H9 (cell line): ENCODE data around the gene EGFR. TPM values are rescaled to one million over a fixed set of nuclear protein-coding genes. Genes with fewer than 3 reads are reported as not detected.

Experiments used
- DNase-seq: peaks from one replicate; pipeline ENCODE4 v3.0.0-alpha.2; 2017
- H2AFZ ChIP-seq: one replicate; pipeline ENCODE4 v1.6.1; 2013; ENCODE audit warnings: mild to moderate bottlenecking, low read length, control low read depth, moderate library complexity
- H2AK5ac ChIP-seq: 2 replicates; pipeline ENCODE4 v1.6.1; 2013; ENCODE audit warnings: low read length, control low read depth, mixed read lengths; ENCODE audit not compliant: insufficient read length
- H2BK120ac ChIP-seq: one replicate; pipeline ENCODE4 v1.6.1; 2013; ENCODE audit warnings: low read depth, mild to moderate bottlenecking, low read length, control low read depth, inconsistent platforms; ENCODE audit not compliant: poor library complexity, severe bottlenecking
- H2BK12ac ChIP-seq: 2 replicates; pipeline ENCODE4 v1.6.1; 2013; ENCODE audit warnings: low read length, control low read depth, mixed read lengths, low read depth; ENCODE audit not compliant: insufficient read length
- H2BK15ac ChIP-seq: 2 replicates; pipeline ENCODE4 v1.6.1; 2013; ENCODE audit warnings: low read depth, low read length, control low read depth
- H2BK20ac ChIP-seq: one replicate; pipeline ENCODE4 v1.6.1; 2013; ENCODE audit warnings: low read depth, mild to moderate bottlenecking, low read length, control low read depth, inconsistent platforms; ENCODE audit not compliant: poor library complexity, severe bottlenecking
- H2BK5ac ChIP-seq: 2 replicates; pipeline ENCODE4 v1.6.1; 2013; ENCODE audit warnings: low read length, control low read depth, mixed read lengths; ENCODE audit not compliant: insufficient read length
- H3K14ac ChIP-seq: 2 replicates; pipeline ENCODE4 v1.6.1; 2013; ENCODE audit warnings: low read length, control low read depth; ENCODE audit not compliant: insufficient read depth
- H3K18ac ChIP-seq: 2 replicates; pipeline ENCODE4 v1.6.1; 2013; ENCODE audit warnings: low read depth, mild to moderate bottlenecking, mixed read lengths, low read length, control low read depth; ENCODE audit not compliant: insufficient read length
- H3K23ac ChIP-seq: 2 replicates; pipeline ENCODE4 v1.6.1; 2013; ENCODE audit warnings: low read length, control low read depth, mixed read lengths, low read depth; ENCODE audit not compliant: insufficient read length
- H3K23me2 ChIP-seq: 2 replicates; pipeline ENCODE4 v1.6.1; 2013; ENCODE audit warnings: low read depth, mild to moderate bottlenecking, mixed read lengths, low read length, control low read depth; ENCODE audit not compliant: insufficient read length, poor library complexity, severe bottlenecking
- H3K27ac ChIP-seq: 2 replicates; pipeline ENCODE4 v1.5.1; 2013; ENCODE audit warnings: low read length, control low read depth, mixed read lengths, low read depth; ENCODE audit not compliant: insufficient read length
- H3K27me3 ChIP-seq: 2 replicates; pipeline ENCODE4 v1.6.1; 2013; ENCODE audit warnings: low read length, control low read depth, inconsistent platforms; ENCODE audit not compliant: insufficient read depth
- H3K4ac ChIP-seq: 2 replicates; pipeline ENCODE4 v1.6.1; 2013; ENCODE audit warnings: low read depth, mild to moderate bottlenecking, control low read depth, inconsistent platforms, low read length, moderate library complexity
- H3K4me1 ChIP-seq: 2 replicates; pipeline ENCODE4 v1.6.1; 2013; ENCODE audit warnings: low read length, control low read depth, inconsistent platforms; ENCODE audit not compliant: insufficient read depth
- H3K4me2 ChIP-seq: 2 replicates; pipeline ENCODE4 v1.6.1; 2013; ENCODE audit warnings: low read length, control low read depth, mixed read lengths; ENCODE audit not compliant: insufficient read length, insufficient read depth
- H3K56ac ChIP-seq: 2 replicates; pipeline ENCODE4 v1.6.1; 2013; ENCODE audit warnings: low read depth, mild to moderate bottlenecking, mixed read lengths, low read length, control low read depth; ENCODE audit not compliant: insufficient read length
- H3K79me1 ChIP-seq: 2 replicates; pipeline ENCODE4 v1.6.1; 2013; ENCODE audit warnings: low read depth, mild to moderate bottlenecking, moderate library complexity, low read length, control low read depth, inconsistent platforms; ENCODE audit not compliant: insufficient read depth, poor library complexity, severe bottlenecking
- H3K79me2 ChIP-seq: 2 replicates; pipeline ENCODE4 v1.6.1; 2013; ENCODE audit warnings: low read length, control low read depth, inconsistent platforms; ENCODE audit not compliant: insufficient read depth
- H3K9ac ChIP-seq: 2 replicates; pipeline ENCODE4 v1.6.1; 2013; ENCODE audit warnings: low read length, control low read depth, mixed read lengths; ENCODE audit not compliant: insufficient read length; ENCODE audit errors: extremely low read depth
- H3K9me3 ChIP-seq: one replicate; pipeline ENCODE4 v1.6.1; 2013; ENCODE audit warnings: low read depth, low read length, inconsistent platforms; ENCODE audit not compliant: control insufficient read depth
- H3T11ph ChIP-seq: one replicate; pipeline ENCODE4 v1.6.1; 2013; ENCODE audit warnings: mild to moderate bottlenecking, low read length, control low read depth, inconsistent platforms
- H4K20me1 ChIP-seq: one replicate; pipeline ENCODE4 v1.6.1; 2013; ENCODE audit not compliant: control insufficient read depth, insufficient read length, insufficient read depth
- H4K5ac ChIP-seq: 2 replicates; pipeline ENCODE4 v1.6.1; 2013; ENCODE audit warnings: low read depth, mild to moderate bottlenecking, mixed read lengths, low read length, control low read depth; ENCODE audit not compliant: insufficient read length
- H4K8ac ChIP-seq: replicated peaks from 2 replicates; pipeline ENCODE4 v1.6.1; 2013; ENCODE audit warnings: low read length, control low read depth, mixed read lengths, low read depth; ENCODE audit not compliant: insufficient read length
- H4K91ac ChIP-seq: 2 replicates; pipeline ENCODE4 v1.6.1; 2013; ENCODE audit warnings: low read depth, mild to moderate bottlenecking, moderate library complexity, mixed read lengths, low read length, control low read depth; ENCODE audit not compliant: insufficient read length
- H3K27ac Mint-ChIP-seq, 3 experiments: 2 replicates in 2 of 3; 3 replicates in 1 of 3; pipeline ENCODE4 v1.8.0; 2020 to 2021; ENCODE audit warnings: mixed read lengths in 3 of 3, mild to moderate bottlenecking in 1 of 3, moderate library complexity in 1 of 3
- H3K27me3 Mint-ChIP-seq: 2 replicates; pipeline ENCODE4 v1.8.0; 2021; ENCODE audit warnings: low read depth, mild to moderate bottlenecking, moderate library complexity, mixed read lengths
- H3K36me3 Mint-ChIP-seq, 3 experiments: 2 replicates in 2 of 3; 3 replicates in 1 of 3; pipeline ENCODE4 v1.8.0; 2020 to 2021; ENCODE audit warnings: low read depth in 3 of 3, mixed read lengths in 3 of 3; ENCODE audit not compliant: insufficient read depth in 1 of 3
- H3K4me1 Mint-ChIP-seq, 2 experiments: 2 replicates each; pipeline ENCODE4 v1.8.0; 2020; ENCODE audit warnings: mixed read lengths in 2 of 2
- H3K4me3 Mint-ChIP-seq, 2 experiments: 2 replicates in 1 of 2; 3 replicates in 1 of 2; pipeline ENCODE4 v1.8.0; 2020 to 2021; ENCODE audit warnings: mild to moderate bottlenecking in 2 of 2, mixed read lengths in 2 of 2, moderate library complexity in 1 of 2
- H3K9me3 Mint-ChIP-seq, 2 experiments: 2 replicates in 1 of 2; 3 replicates in 1 of 2; pipeline ENCODE4 v1.8.0; 2020; ENCODE audit warnings: mild to moderate bottlenecking in 2 of 2, mixed read lengths in 2 of 2, moderate library complexity in 1 of 2
- WGBS: extraction: QIAGEN DNeasy Blood & Tissue Kit; methylation state at CpG from one replicate; pipeline ENCODE4 v1.1.7; 2013; ENCODE audit warnings: missing lambda C conversion rate, low lambda C conversion rate, mixed read lengths; ENCODE audit not compliant: insufficient read length; ENCODE audit errors: extremely low coverage; 5-methylcytosine and 5-hydroxymethylcytosine counted together
- total RNA-seq: library from RNA; stranded (reverse); gene quantifications from 2 replicates; pipeline ENCODE4 v1.2.1, GENCODE V29; 2021
- TF ChIP-seq, protein P1 (sequence below): fragments of 200-600 bp; sonication (generic); conservative IDR thresholded peaks from 3 replicates; pipeline ENCODE4 v1.8.0; 2021; ENCODE audit warnings: antibody characterized with exemption, mild to moderate bottlenecking

Gene EGFR
- total RNA-seq, 1 experiment from 2014 or later = 3.3 TPM

GRCh38 chr7:55156919-55157763 is 138.3 kb downstream of the EGFR start:
- H3K9me3 ChIP-seq = no peaks in the 10 kb centered on the region
- no peak overlapping the region for H2BK15ac ChIP-seq
- no peak overlapping the region for H3K23ac ChIP-seq
- peak; percentile 69 for DNase-seq
- no peak overlapping the region for H3K18ac ChIP-seq
- peaks cover 2% of the 10 kb centered on the region; the same call in 1 of the 2 replicates for H3K27me3 Mint-ChIP-seq
- no peaks in the 10 kb centered on the region for H3K27me3 ChIP-seq
- H3K23me2 ChIP-seq = no peaks in the 10 kb centered on the region
- no peak overlapping the region for H3K4me3 Mint-ChIP-seq
- H4K5ac ChIP-seq = no peak overlapping the region
- no peak overlapping the region for H3T11ph ChIP-seq
- H3K4me2 ChIP-seq = no peak overlapping the region
- no peak overlapping the region for H3K4ac ChIP-seq
- H3K79me1 ChIP-seq = no peaks in the 10 kb centered on the region
- H4K91ac ChIP-seq = no peak overlapping the region
- TF ChIP-seq, protein P1, sequence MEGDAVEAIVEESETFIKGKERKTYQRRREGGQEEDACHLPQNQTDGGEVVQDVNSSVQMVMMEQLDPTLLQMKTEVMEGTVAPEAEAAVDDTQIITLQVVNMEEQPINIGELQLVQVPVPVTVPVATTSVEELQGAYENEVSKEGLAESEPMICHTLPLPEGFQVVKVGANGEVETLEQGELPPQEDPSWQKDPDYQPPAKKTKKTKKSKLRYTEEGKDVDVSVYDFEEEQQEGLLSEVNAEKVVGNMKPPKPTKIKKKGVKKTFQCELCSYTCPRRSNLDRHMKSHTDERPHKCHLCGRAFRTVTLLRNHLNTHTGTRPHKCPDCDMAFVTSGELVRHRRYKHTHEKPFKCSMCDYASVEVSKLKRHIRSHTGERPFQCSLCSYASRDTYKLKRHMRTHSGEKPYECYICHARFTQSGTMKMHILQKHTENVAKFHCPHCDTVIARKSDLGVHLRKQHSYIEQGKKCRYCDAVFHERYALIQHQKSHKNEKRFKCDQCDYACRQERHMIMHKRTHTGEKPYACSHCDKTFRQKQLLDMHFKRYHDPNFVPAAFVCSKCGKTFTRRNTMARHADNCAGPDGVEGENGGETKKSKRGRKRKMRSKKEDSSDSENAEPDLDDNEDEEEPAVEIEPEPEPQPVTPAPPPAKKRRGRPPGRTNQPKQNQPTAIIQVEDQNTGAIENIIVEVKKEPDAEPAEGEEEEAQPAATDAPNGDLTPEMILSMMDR = no peak
- no peak overlapping the region; the same call in 1 of the 2 replicates for H3K14ac ChIP-seq
- H2BK5ac ChIP-seq = no peak overlapping the region
- no peaks in the 10 kb centered on the region for H3K79me2 ChIP-seq
- no CpG with 5 or more reads among the region's 30 CpGs for WGBS
- no peak overlapping the region for H2AFZ ChIP-seq
- no peak overlapping the region for H4K8ac ChIP-seq
- no peak overlapping the region for H3K27ac ChIP-seq
- H3K27ac Mint-ChIP-seq = peak overlapping the region in 1 of 3 experiments; percentile 77; a peak in 2 of 7 replicates
- no peak overlapping the region for H2BK12ac ChIP-seq
- no peak overlapping the region for H2BK20ac ChIP-seq
- no peaks in the 10 kb centered on the region; a peak in 1 of 7 replicates for H3K36me3 Mint-ChIP-seq
- no peak overlapping the region for H2BK120ac ChIP-seq
- H3K9me3 Mint-ChIP-seq = no peaks in the 10 kb centered on the region
- H3K4me1 ChIP-seq = no peaks in the 10 kb centered on the region; the same call in 1 of the 2 replicates
- no peak overlapping the region for H2AK5ac ChIP-seq
- H3K4me1 Mint-ChIP-seq = peaks cover 11 to 12% of the 10 kb centered on the region in 2 experiments
- H3K9ac ChIP-seq = no peak overlapping the region
- H4K20me1 ChIP-seq = no peaks in the 10 kb centered on the region
- H3K56ac ChIP-seq = no peak overlapping the region
